PC-9 (cell line): Measurements from ENCODE around the gene ABHD8. TPM values are rescaled to one million over a fixed set of nuclear protein-coding genes. Genes with fewer than 3 reads are reported as not detected.
A peak's percentile ranks its signal among the peaks of the same experiment; 100 is the strongest.

Experiments used
- BruUV-seq: library from RNA; stranded (reverse); fragments of 400-500 nt; replicated peaks from 2 replicates; lab custom pipeline; 2021; lab: Mats Ljungman, UMichigan
- CTCF ChIA-PET: fragments of 300-600 bp; sonication (Branson Sonifier 250); formaldehyde crosslinking; loops from one replicate; lab custom pipeline; 2022; ENCODE audit warnings: antibody characterized with exemption; lab: Charles Lee
- POLR2A ChIA-PET: fragments of 300-600 bp; sonication (Branson Sonifier 250); formaldehyde crosslinking; loops from one replicate; lab custom pipeline; 2022; ENCODE audit warnings: antibody characterized with exemption; ENCODE audit not compliant: unreplicated experiment; lab: Charles Lee
- DNase-seq, 2 experiments: peaks; one replicate each; pipeline versions ENCODE4 v3.0.0 to v3.0.0-alpha.2; 2015 to 2022; ENCODE audit warnings: mixed read lengths in 1 of 2
- H2AFZ ChIP-seq: fragments of 200-600 bp; sonication (generic); 2 replicates; pipeline ENCODE4 v1.8.1; 2017; ENCODE audit warnings: antibody characterized with exemption
- H3F3A ChIP-seq: fragments of 200-600 bp; sonication (generic); 2 replicates; pipeline ENCODE4 v1.8.1; 2017; ENCODE audit warnings: antibody characterized with exemption, mild to moderate bottlenecking, low read depth; ENCODE audit not compliant: insufficient read depth
- H3K27ac ChIP-seq: fragments of 200-600 bp; sonication (generic); 2 replicates; pipeline ENCODE4 v1.6.1; 2016; ENCODE audit warnings: mixed run types
- H3K27me3 ChIP-seq: fragments of 200-600 bp; sonication (generic); 2 replicates; pipeline ENCODE4 v1.6.1; 2016; ENCODE audit warnings: low read depth, mixed run types; ENCODE audit not compliant: insufficient read depth
- H3K36me3 ChIP-seq: fragments of 200-600 bp; sonication (generic); 2 replicates; pipeline ENCODE4 v1.6.1; 2016; ENCODE audit warnings: low read depth, mixed run types
- H3K4me1 ChIP-seq: fragments of 200-600 bp; sonication (generic); replicated peaks from 2 replicates; pipeline ENCODE4 v1.6.1; 2016; ENCODE audit warnings: mixed run types; ENCODE audit not compliant: insufficient read depth
- H3K4me2 ChIP-seq: fragments of 200-600 bp; sonication (generic); 2 replicates; pipeline ENCODE4 v1.6.1; 2017; ENCODE audit warnings: mixed run types
- H3K4me3 ChIP-seq: fragments of 200-600 bp; sonication (generic); 2 replicates; pipeline ENCODE4 v1.6.1; 2016; ENCODE audit warnings: mixed run types
- H3K79me2 ChIP-seq: fragments of 200-600 bp; sonication (generic); 2 replicates; pipeline ENCODE4 v1.6.1; 2017; ENCODE audit warnings: low read depth, mixed run types
- H3K9me2 ChIP-seq: fragments of 200-600 bp; sonication (generic); 2 replicates; pipeline ENCODE4 v1.8.1; 2017; ENCODE audit warnings: mild to moderate bottlenecking; ENCODE audit not compliant: insufficient read depth
- H3K9me3 ChIP-seq: fragments of 200-600 bp; sonication (generic); 2 replicates; pipeline ENCODE4 v1.8.1; 2016; ENCODE audit warnings: low read depth; ENCODE audit not compliant: insufficient read depth
- H4K20me1 ChIP-seq: fragments of 200-600 bp; sonication (generic); 2 replicates; pipeline ENCODE4 v1.8.1; 2017; ENCODE audit not compliant: insufficient read depth
- EZH2 ChIP-seq: fragments of 200-600 bp; sonication (generic); IDR thresholded peaks from 2 replicates; pipeline ENCODE4 v1.8.0; 2017; ENCODE audit warnings: antibody characterized with exemption, low read depth
- intact Hi-C: fragments of 100-400 bp; cut with micrococcal nuclease; formaldehyde crosslinking; loops from one replicate; pipeline ENCODE4 v1.10.0; 2022; ENCODE audit not compliant: unreplicated experiment
- total RNA-seq: library from RNA; stranded (reverse); gene quantifications from 2 replicates; pipeline ENCODE4 v1.2.3, GENCODE V29; 2021
- TF ChIP-seq, protein P1 (sequence below): fragments of 200-600 bp; sonication (generic); conservative IDR thresholded peaks from 2 replicates; pipeline ENCODE4 v1.6.1; 2017; ENCODE audit warnings: mixed run types, antibody characterized with exemption, mild to moderate bottlenecking, moderate library complexity

The ABHD8 gene
- total RNA-seq, 1 experiment from 2014 or later = 37.5 TPM

DNA sequence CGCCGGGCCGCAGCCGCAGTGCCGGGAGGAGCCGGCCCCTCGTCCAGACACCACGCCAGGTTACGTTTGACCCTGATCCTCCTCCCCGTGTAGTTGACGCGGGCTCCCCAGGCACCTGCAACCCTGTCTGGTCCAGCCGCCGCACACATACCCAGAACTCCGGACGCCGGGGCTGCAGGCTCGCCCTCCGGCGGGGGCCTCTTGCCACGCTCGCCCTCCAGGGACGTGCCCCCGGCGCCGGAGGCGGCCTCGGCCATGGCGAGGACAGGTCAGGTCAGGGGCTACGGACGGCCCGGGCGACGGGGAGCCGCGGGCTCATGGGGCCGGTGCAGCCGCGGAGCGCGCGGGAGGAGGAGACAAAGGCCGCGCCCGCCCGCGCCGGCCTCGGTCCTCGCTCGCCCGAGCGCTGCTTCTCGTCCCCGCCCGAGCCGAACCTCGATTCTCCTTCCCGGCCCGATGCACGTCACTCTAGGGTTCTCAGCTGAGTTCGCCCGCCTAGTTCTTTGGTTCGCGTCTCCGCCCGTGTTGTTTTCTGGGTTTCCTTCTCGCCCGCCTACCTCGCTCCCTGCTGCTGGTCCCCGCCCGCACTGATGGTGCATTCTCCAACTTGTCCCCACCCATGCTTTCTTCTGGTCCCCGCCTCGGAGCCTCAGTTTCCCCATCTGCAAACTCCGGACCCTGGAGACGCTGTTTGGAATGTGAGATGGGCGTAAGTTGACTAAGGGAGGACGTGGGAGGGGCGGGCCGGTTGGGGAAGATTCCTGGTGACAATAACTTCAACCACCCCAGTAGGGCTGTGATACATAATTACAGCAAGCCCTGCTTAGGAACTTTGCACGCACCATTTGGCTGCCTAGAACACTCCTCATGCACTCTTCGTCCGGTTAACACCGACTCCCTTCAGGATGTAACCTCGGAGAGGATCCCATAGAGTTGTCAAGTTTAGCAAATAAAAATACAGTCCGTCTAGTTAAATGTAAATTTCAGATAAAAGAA is 31.5 kb upstream of the ABHD8 start, which contains the start of gene ANO8:
Gene ANO8, minus strand, starts transcription at position 442 of the 996 bp plus-strand sequence. Its CDS starts 185 bp downstream, at position 257.
- intact Hi-C loops = no loop called here
- no TSS peak for BruUV-seq
- peak; percentile 92 to 96 for DNase-seq
- Histone ChIP-seq H3K4me2 (peak within 1 kb of the TSS; percentile 80), H2AFZ (peak within 1 kb of the TSS; percentile 85), H3K9me2 (no peaks in the 10 kb centered on the region), H3K79me2 (peaks cover 18% of the 10 kb centered on the region), H4K20me1 (no peaks in the 10 kb centered on the region; the same call in 1 of the 2 replicates), H3F3A (peaks cover 44% of the 10 kb centered on the region; the same call in 1 of the 2 replicates), H3K27ac (no peak within 1 kb of the TSS), H3K27me3 (no peaks in the 10 kb centered on the region), H3K4me3 (peak within 1 kb of the TSS; percentile 79), H3K4me1 (peaks cover 32% of the 10 kb centered on the region), H3K9me3 (no peaks in the 10 kb centered on the region), H3K36me3 (no peaks in the 10 kb centered on the region)
- TF ChIP-seq, protein P1, sequence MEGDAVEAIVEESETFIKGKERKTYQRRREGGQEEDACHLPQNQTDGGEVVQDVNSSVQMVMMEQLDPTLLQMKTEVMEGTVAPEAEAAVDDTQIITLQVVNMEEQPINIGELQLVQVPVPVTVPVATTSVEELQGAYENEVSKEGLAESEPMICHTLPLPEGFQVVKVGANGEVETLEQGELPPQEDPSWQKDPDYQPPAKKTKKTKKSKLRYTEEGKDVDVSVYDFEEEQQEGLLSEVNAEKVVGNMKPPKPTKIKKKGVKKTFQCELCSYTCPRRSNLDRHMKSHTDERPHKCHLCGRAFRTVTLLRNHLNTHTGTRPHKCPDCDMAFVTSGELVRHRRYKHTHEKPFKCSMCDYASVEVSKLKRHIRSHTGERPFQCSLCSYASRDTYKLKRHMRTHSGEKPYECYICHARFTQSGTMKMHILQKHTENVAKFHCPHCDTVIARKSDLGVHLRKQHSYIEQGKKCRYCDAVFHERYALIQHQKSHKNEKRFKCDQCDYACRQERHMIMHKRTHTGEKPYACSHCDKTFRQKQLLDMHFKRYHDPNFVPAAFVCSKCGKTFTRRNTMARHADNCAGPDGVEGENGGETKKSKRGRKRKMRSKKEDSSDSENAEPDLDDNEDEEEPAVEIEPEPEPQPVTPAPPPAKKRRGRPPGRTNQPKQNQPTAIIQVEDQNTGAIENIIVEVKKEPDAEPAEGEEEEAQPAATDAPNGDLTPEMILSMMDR = no peak
- TF ChIP-seq EZH2 = no peak
- ChIA-PET POLR2A (interaction anchor here (0.7 kb wide), 2 partner anchors 9 to 26 kb away, joined by 5 read pairs; no protein-coding TSS in a partner anchor), CTCF (interaction anchor here (0.5 to 0.6 kb wide), 2 partner anchors 11 to 218 kb away, joined by 4 read pairs; no protein-coding TSS in a partner anchor)

DNA sequence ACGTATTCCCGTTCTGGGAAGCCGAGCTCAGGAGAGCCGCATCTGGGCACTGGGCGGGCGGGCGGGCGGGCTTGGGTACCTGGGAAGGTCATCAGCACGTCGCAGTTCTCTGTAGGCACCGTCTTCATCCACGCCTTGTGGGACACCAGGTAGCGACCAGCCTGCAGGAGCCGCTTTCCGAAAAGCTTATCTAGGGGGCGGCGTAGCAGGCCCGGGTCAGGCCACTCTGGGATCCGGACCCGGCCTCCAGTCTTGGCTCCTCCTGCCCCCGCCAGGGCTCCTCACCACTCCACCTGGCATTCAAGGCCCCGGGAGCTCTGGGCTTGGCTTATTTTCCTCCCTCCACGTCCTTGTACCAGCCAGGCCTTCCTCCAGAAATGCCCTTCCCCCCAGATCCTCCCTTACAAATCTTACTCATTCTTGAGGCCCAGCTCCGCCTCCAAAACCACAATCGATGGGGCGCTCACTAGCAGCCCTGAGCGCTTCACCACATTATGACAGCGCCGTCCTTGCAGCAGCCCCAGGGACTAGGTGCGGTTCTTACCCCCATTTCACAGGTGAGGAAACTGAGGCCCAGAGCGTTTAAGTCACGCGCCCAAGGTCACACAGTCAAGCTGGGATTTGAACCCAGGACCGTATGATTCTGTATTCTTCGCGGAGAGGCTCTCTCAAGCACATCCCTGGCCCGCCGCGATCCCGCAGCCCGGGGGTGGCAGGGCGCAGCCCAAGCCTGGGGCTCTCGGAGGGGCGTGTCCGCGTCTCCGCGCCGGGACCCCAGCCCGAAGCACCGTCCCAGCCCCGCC is 30.6 kb upstream of the ABHD8 start:
- Histone ChIP-seq H3F3A (peaks cover 38% of the 10 kb centered on the region; the same call in 1 of the 2 replicates), H3K4me3 (peak overlapping the region; percentile 79), H4K20me1 (no peaks in the 10 kb centered on the region; the same call in 1 of the 2 replicates), H3K79me2 (peaks cover 18% of the 10 kb centered on the region), H3K9me3 (no peaks in the 10 kb centered on the region), H3K4me2 (peak overlapping the region; percentile 80), H2AFZ (peak overlapping the region; percentile 85), H3K27ac (no peak overlapping the region), H3K4me1 (peaks cover 32% of the 10 kb centered on the region), H3K36me3 (no peaks in the 10 kb centered on the region), H3K9me2 (no peaks in the 10 kb centered on the region), H3K27me3 (no peaks in the 10 kb centered on the region)
- no TSS peak for BruUV-seq
- ChIA-PET POLR2A (interaction anchor here (0.6 kb wide), 1 partner anchor 25 kb away, joined by 4 read pairs; no protein-coding TSS in a partner anchor), CTCF (interaction anchor here (0.5 to 0.6 kb wide), 3 partner anchors 38 to 266 kb away, joined by 4 to 11 read pairs (median 4); no protein-coding TSS in a partner anchor)
- intact Hi-C loops = no loop called here
- TF ChIP-seq EZH2 = no peak
- TF ChIP-seq, protein P1 = no peak
- DNase-seq = peak; percentile 52 to 86
